ENCODE data around the gene NAPG.

The NAPG gene

GRCh38 chr18:10508591-10508990, 17.2 kb upstream of the NAPG start:
- no peak for DNase-seq
- in situ Hi-C loops (cut with MboI; ENCODE audit: low pct_unique_long_range_greater_than_20kb, low sequenced_read_pairs): no loop called here

GRCh38 chr18:10511236-10511635, 14.6 kb upstream of the NAPG start:
- in situ Hi-C loops (cut with MboI; ENCODE audit: low pct_unique_long_range_greater_than_20kb, low sequenced_read_pairs): loop anchor here (10.0 kb wide), 1 partner anchor 546 kb away; no protein-coding TSS in a partner anchor
- DNase-seq: no peak

GRCh38 chr18:10514082-10514481, 11.7 kb upstream of the NAPG start:
- in situ Hi-C loops (cut with MboI; ENCODE audit: low pct_unique_long_range_greater_than_20kb, low sequenced_read_pairs): loop anchor here (10.0 kb wide), 1 partner anchor 549 kb away; no protein-coding TSS in a partner anchor
- no peak for DNase-seq

- in situ Hi-C loops (cut with MboI; ENCODE audit: low pct_unique_long_range_greater_than_20kb, low sequenced_read_pairs): loop anchor here (10.0 kb wide), 1 partner anchor 550 kb away; no protein-coding TSS in a partner anchor
These were observed 11.2 kb upstream of the NAPG start for GRCh38 chr18:10514601-10515000.

GRCh38 chr18:10515456-10515855, 10.4 kb upstream of the NAPG start:
- in situ Hi-C loops (cut with MboI; ENCODE audit: low pct_unique_long_range_greater_than_20kb, low sequenced_read_pairs): loop anchor here (10.0 kb wide), 1 partner anchor 551 kb away; no protein-coding TSS in a partner anchor
- no peak for DNase-seq

More at GRCh38 chr18:10514601-10515000, 11.2 kb upstream of the NAPG start:
- no peak for DNase-seq

GRCh38 chr18:10516078-10516477, 9.7 kb upstream of the NAPG start:
- in situ Hi-C loops (cut with MboI; ENCODE audit: low pct_unique_long_range_greater_than_20kb, low sequenced_read_pairs): loop anchor here (10.0 kb wide), 1 partner anchor 551 kb away; no protein-coding TSS in a partner anchor
- DNase-seq: no peak

- peak; percentile 44 for DNase-seq
- in situ Hi-C loops (cut with MboI; ENCODE audit: low pct_unique_long_range_greater_than_20kb, low sequenced_read_pairs): loop anchor here (10.0 kb wide), 1 partner anchor 554 kb away; no protein-coding TSS in a partner anchor
These were observed 7.1 kb upstream of the NAPG start for GRCh38 chr18:10518595-10519255.

- in situ Hi-C loops (cut with MboI; ENCODE audit: low pct_unique_long_range_greater_than_20kb, low sequenced_read_pairs): loop anchor here (10.0 kb wide), 1 partner anchor 555 kb away; no protein-coding TSS in a partner anchor
- no peak for DNase-seq
These were observed 6.5 kb upstream of the NAPG start for GRCh38 chr18:10519366-10519765.

GRCh38 chr18:10519999-10520935, 5.6 kb upstream of the NAPG start:
- DNase-seq: peak; percentile 79
- in situ Hi-C loops (cut with MboI; ENCODE audit: low pct_unique_long_range_greater_than_20kb, low sequenced_read_pairs): loop anchor here (10.0 kb wide), 1 partner anchor 555 kb away; no protein-coding TSS in a partner anchor

- in situ Hi-C loops (cut with MboI; ENCODE audit: low pct_unique_long_range_greater_than_20kb, low sequenced_read_pairs): no loop called here
- DNase-seq: no peak
These were observed 4.3 kb upstream of the NAPG start for GRCh38 chr18:10521566-10521965.

GRCh38 chr18:10522574-10522973, 3.3 kb upstream of the NAPG start:
- DNase-seq: no peak
- in situ Hi-C loops (cut with MboI; ENCODE audit: low pct_unique_long_range_greater_than_20kb, low sequenced_read_pairs): no loop called here

- no peak for DNase-seq
- in situ Hi-C loops (cut with MboI; ENCODE audit: low pct_unique_long_range_greater_than_20kb, low sequenced_read_pairs): no loop called here
These were observed 2.3 kb upstream of the NAPG start for GRCh38 chr18:10523544-10523943.

- in situ Hi-C loops (cut with MboI; ENCODE audit: low pct_unique_long_range_greater_than_20kb, low sequenced_read_pairs): no loop called here
- peak; percentile 69 for DNase-seq
These were observed 1.1 kb upstream of the NAPG start for GRCh38 chr18:10524507-10525370.

GRCh38 chr18:10525371-10525691, 496 bp upstream of the NAPG start:
- in situ Hi-C loops (cut with MboI; ENCODE audit: low pct_unique_long_range_greater_than_20kb, low sequenced_read_pairs): no loop called here
- DNase-seq: no peak

- DNase-seq: no peak
- in situ Hi-C loops (cut with MboI; ENCODE audit: low pct_unique_long_range_greater_than_20kb, low sequenced_read_pairs): no loop called here
These were observed 728 bp downstream of the NAPG start for GRCh38 chr18:10526561-10526949.

GRCh38 chr18:10528439-10528838, 2.6 kb downstream of the NAPG start:
- in situ Hi-C loops (cut with MboI; ENCODE audit: low pct_unique_long_range_greater_than_20kb, low sequenced_read_pairs): no loop called here
- DNase-seq: no peak

- in situ Hi-C loops (cut with MboI; ENCODE audit: low pct_unique_long_range_greater_than_20kb, low sequenced_read_pairs): no loop called here
- DNase-seq: peak; percentile 22
These were observed 4.2 kb downstream of the NAPG start for GRCh38 chr18:10530002-10530401.

- no peak for DNase-seq
- in situ Hi-C loops (cut with MboI; ENCODE audit: low pct_unique_long_range_greater_than_20kb, low sequenced_read_pairs): no loop called here
These were observed 5.0 kb downstream of the NAPG start for GRCh38 chr18:10530852-10531251.

GRCh38 chr18:10533111-10533510, 7.3 kb downstream of the NAPG start:
- in situ Hi-C loops (cut with MboI; ENCODE audit: low pct_unique_long_range_greater_than_20kb, low sequenced_read_pairs): no loop called here

More at GRCh38 chr18:10533111-10533510, 7.3 kb downstream of the NAPG start:
- DNase-seq: no peak

Data from KBM-7 (cell line).